GM12891 (cell line): ENCODE measurements around the gene SPDYE1.

Experiments
- DNase-seq: peaks from one replicate; pipeline ENCODE4 v3.0.0; 2011; ENCODE audit warnings: low spot score; ENCODE audit not compliant: insufficient read length
- FAIRE-seq: peaks from 2 replicates; lab custom pipeline; 2011; peaks lifted over from hg19 to GRCh38; lab: Jason Lieb, UNC
- PAX5 ChIP-seq: IDR thresholded peaks from 2 replicates; pipeline ENCODE4 v1.6.1; 2011; ENCODE audit warnings: low read length, moderate library complexity, mild to moderate bottlenecking; ENCODE audit not compliant: insufficient read depth, severe bottlenecking
- POLR2A ChIP-seq: IDR thresholded peaks from 2 replicates; pipeline ENCODE4 v1.6.1; 2011; ENCODE audit warnings: low read depth, low read length, control low read depth
- POLR2AphosphoS5 ChIP-seq: IDR thresholded peaks from 2 replicates; pipeline ENCODE4 v1.6.1; 2011; ENCODE audit warnings: low read depth, low read length, control low read depth
- POU2F2 ChIP-seq: IDR thresholded peaks from 2 replicates; pipeline ENCODE4 v1.6.1; 2011; ENCODE audit warnings: low read depth, mild to moderate bottlenecking, control low read depth, low read length, moderate library complexity
- SPI1 ChIP-seq: IDR thresholded peaks from 2 replicates; pipeline ENCODE4 v1.6.1; 2011; ENCODE audit warnings: low read depth, low read length, control low read depth
- TAF1 ChIP-seq: IDR thresholded peaks from 2 replicates; pipeline ENCODE4 v1.6.1; 2011; ENCODE audit warnings: low read depth, low read length, control low read depth

SPDYE1 gene

GRCh38 chr7:44057181-44057848, 59.6 kb downstream of the SPDYE1 start:
- DNase-seq = no peak
- no peak for FAIRE-seq
- TF ChIP-seq POLR2AphosphoS5 (no peak), SPI1 (no peak), POLR2A (no peak), POU2F2 (no peak), PAX5 (no peak), TAF1 (no peak)

- no peak for TF ChIP-seq PAX5
- TF ChIP-seq POU2F2 = no peak
- TF ChIP-seq POLR2A = no peak
- no peak for TF ChIP-seq SPI1
- TF ChIP-seq TAF1 = no peak
- TF ChIP-seq POLR2AphosphoS5 = no peak
- FAIRE-seq (peak; percentile 66), DNase-seq (no peak)
Measured at GRCh38 chr7:44057849-44058758, 60.4 kb downstream of the SPDYE1 start.

GRCh38 chr7:44058759-44059218, 61.1 kb downstream of the SPDYE1 start:
- FAIRE-seq (peak; percentile 23), DNase-seq (no peak)
- no peak for TF ChIP-seq POLR2A
- no peak for TF ChIP-seq PAX5
- TF ChIP-seq POLR2AphosphoS5 = no peak
- TF ChIP-seq TAF1 = no peak
- TF ChIP-seq SPI1 = no peak
- no peak for TF ChIP-seq POU2F2

- FAIRE-seq (peak; percentile 82), DNase-seq (peak; percentile 72)
- TF ChIP-seq TAF1 = no peak
- TF ChIP-seq SPI1 = no peak
- TF ChIP-seq POU2F2 = peak; percentile 34; the same call in 1 of the 2 replicates
- TF ChIP-seq POLR2A = no peak
- TF ChIP-seq POLR2AphosphoS5 = peak; percentile 21; the same call in 1 of the 2 replicates
Measured at GRCh38 chr7:44059219-44060090, 61.8 kb downstream of the SPDYE1 start.
